ENCODE measurements around the gene TAF8.

- TF ChIP-seq CTCF (IDR thresholded peaks at IDR 0.05; ENCODE audit: low read length), result no peak
- TF ChIP-seq EZH2 (IDR thresholded peaks at IDR 0.05; ENCODE audit: borderline replicate concordance, low read length), result no peak
Observed at GRCh38 chr6:42038811-42039408, 11.4 kb upstream of the TAF8 start.

All from OCI-LY1 (cell line).